Muscle of back (tissue), 11 donors: ENCODE data around the gene ROR2. TPM values are rescaled to one million over a fixed set of nuclear protein-coding genes. Genes with fewer than 3 reads are reported as not detected.
"Not testable (repeated sequence)": the region's sequence is repeated elsewhere in the genome, so short reads cannot be mapped to it uniquely, and the experiment has no call there.

ENCODE experiments used
- DNase-seq, 3 donors: peaks; one replicate each; pipeline versions ENCODE4 v3.0.0 to v3.0.0-alpha.2; 2013
- polyA plus RNA-seq, 10 donors: library from polyadenylated mRNA; unstranded; fragments of 120-200 nt; gene quantifications; one replicate each; pipeline ENCODE4 v1.2.1, GENCODE V29; 2013; ENCODE audit not compliant: insufficient read length in 10 of 10

Gene ROR2
- polyA plus RNA-seq, 10 donors: 1.9 to 12.8 (median 2.8) TPM

- DNase-seq: no peak
Measured at GRCh38 chr9:91927922-91928510, 22.0 kb downstream of the ROR2 start.

GRCh38 chr9:91924090-91924489 lies 25.9 kb downstream of the ROR2 start:
- no peak for DNase-seq

GRCh38 chr9:91923145-91923544 lies 26.9 kb downstream of the ROR2 start:
- no peak for DNase-seq

GRCh38 chr9:91921371-91921770 lies 28.7 kb downstream of the ROR2 start:
- no peak for DNase-seq

- DNase-seq: no peak
Measured at GRCh38 chr9:91920630-91921350, 29.2 kb downstream of the ROR2 start.

GRCh38 chr9:91919621-91920020 lies 30.4 kb downstream of the ROR2 start:
- no peak for DNase-seq

- DNase-seq: no peak
Measured at GRCh38 chr9:91917436-91917835, 32.6 kb downstream of the ROR2 start.

GRCh38 chr9:91915524-91916263 lies 34.3 kb downstream of the ROR2 start:
- DNase-seq: no peak

- DNase-seq: no peak
Measured at GRCh38 chr9:91914937-91915336, 35.1 kb downstream of the ROR2 start.

- no peak for DNase-seq
Measured at GRCh38 chr9:91914404-91914803, 35.6 kb downstream of the ROR2 start.

- DNase-seq: no peak
Measured at GRCh38 chr9:91913986-91914385, 36.0 kb downstream of the ROR2 start.

GRCh38 chr9:91913096-91913495 lies 36.9 kb downstream of the ROR2 start:
- DNase-seq: no peak

GRCh38 chr9:91911657-91912056 lies 38.4 kb downstream of the ROR2 start:
- no peak for DNase-seq

- DNase-seq: not testable (repeated sequence)
Measured at GRCh38 chr9:91909256-91909655, 40.8 kb downstream of the ROR2 start.

GRCh38 chr9:91908746-91909145 lies 41.3 kb downstream of the ROR2 start:
- peak in 1 of 3 donors; percentile 51 for DNase-seq

GRCh38 chr9:91908293-91908623 lies 41.8 kb downstream of the ROR2 start:
- no peak for DNase-seq

- no peak for DNase-seq
Measured at GRCh38 chr9:91907484-91908292, 42.3 kb downstream of the ROR2 start.

- DNase-seq: peak in 1 of 3 donors; percentile 40
Measured at GRCh38 chr9:91905991-91906469, 44.0 kb downstream of the ROR2 start.

GRCh38 chr9:91905237-91905650 lies 44.8 kb downstream of the ROR2 start:
- no peak for DNase-seq

- DNase-seq: no peak
Measured at GRCh38 chr9:91904588-91905236, 45.3 kb downstream of the ROR2 start.

- peak in 1 of 3 donors; percentile 43 for DNase-seq
Measured at GRCh38 chr9:91903126-91903911, 46.7 kb downstream of the ROR2 start.
